HG03139 (cell line): ENCODE measurements around the gene BTN2A1.
"Not testable (repeated sequence)": the region's sequence is repeated elsewhere in the genome, so short reads cannot be mapped to it uniquely, and the experiment has no call there.

Source experiments
- ATAC-seq: cut with Tn5 transposase; IDR thresholded peaks from one replicate; pipeline ENCODE4 v1.9.1; 2021; ENCODE audit not compliant: unreplicated experiment

The BTN2A1 gene

GRCh38 chr6:26457806-26458688, at the start of gene BTN2A1:
Gene BTN2A1, plus strand, starts transcription at chr6:26457955. Its CDS starts 682 bp downstream, at chr6:26458637.
- ATAC-seq, result peak; percentile 87

- no peak for ATAC-seq
These were observed 48.7 kb upstream of the BTN2A1 start for GRCh38 chr6:26408828-26409730.

- ATAC-seq, result no peak
These were observed 46.0 kb upstream of the BTN2A1 start for GRCh38 chr6:26411751-26412150.

GRCh38 chr6:26412228-26412627, 45.5 kb upstream of the BTN2A1 start:
- ATAC-seq, result no peak

DNA sequence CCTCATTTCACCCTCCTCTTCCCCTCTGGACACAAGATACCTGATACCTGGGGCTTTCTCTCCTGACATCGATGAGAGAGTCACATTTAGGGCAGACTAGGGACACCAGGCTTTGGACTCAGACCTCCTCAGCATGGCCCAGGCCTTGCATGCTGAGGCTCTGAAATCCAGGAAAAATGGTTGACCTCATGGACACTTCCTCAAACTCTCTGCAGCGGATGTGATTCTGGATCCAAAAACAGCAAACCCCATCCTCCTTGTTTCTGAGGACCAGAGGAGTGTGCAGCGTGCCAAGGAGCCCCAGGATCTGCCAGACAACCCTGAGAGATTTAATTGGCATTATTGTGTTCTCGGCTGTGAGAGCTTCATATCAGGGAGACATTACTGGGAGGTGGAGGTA, 44.8 kb upstream of the BTN2A1 start:
- ATAC-seq, result no peak

DNA sequence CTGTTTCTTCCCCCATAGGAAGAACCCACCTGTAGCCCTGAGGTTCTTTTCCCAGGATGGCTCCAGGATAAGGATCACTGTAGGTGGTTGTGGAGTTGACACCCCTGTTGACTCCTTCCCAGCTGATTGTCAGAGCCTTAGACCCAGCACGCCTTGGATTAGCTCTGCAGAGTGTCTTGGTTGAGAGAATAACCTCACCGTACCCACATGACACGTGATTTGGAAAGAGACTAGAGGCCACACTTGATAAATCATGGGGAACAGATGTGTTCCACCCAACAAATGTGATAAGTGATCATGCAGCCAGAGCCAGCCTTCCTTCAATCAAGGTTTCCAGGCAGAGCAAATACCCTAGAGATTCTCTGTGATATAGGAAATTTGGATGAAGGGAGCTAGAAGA, 43.5 kb upstream of the BTN2A1 start:
- no peak for ATAC-seq

GRCh38 chr6:26415036-26415614, 42.6 kb upstream of the BTN2A1 start:
- no peak for ATAC-seq

DNA sequence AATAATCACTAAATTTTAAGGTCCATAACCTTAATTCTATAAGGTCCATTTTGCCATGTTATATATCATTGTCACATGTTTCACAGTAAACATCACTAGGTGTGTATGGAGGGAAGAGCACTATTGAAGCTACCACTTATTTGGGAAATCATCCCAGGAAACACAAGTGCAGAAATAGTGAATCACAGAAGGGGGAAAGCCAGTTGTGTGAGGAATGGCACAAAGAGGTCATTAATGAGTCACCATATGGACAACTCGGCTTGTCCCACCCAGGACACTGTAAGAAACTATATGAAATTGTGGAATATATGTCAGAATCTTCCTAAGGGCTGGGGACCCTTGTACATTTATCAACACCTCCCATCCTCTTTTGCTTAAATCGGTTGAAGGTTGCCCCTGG, 42.0 kb upstream of the BTN2A1 start:
- no peak for ATAC-seq

- no peak for ATAC-seq
These were observed 41.5 kb upstream of the BTN2A1 start for GRCh38 chr6:26416288-26416687.

DNA sequence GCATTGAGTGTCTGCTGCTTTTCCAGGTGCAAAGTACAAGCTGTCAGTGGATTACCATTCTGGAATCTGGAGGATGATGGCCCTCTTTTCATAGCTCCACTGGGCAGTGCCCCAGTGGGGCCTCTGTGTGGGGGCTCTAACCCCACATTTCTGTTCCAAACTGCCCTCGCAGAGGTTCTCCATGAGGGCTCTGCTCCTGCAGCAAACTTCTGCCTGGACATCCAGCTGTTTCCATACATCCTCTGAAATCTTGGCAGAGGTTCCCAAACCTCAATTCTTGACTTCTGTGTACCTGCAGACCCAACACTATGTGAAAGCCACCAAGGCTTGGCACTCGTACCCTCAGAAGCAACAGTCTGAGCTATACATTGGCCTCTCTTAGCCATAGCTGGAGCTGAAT, 39.7 kb upstream of the BTN2A1 start:
- ATAC-seq, result not testable (repeated sequence)

DNA sequence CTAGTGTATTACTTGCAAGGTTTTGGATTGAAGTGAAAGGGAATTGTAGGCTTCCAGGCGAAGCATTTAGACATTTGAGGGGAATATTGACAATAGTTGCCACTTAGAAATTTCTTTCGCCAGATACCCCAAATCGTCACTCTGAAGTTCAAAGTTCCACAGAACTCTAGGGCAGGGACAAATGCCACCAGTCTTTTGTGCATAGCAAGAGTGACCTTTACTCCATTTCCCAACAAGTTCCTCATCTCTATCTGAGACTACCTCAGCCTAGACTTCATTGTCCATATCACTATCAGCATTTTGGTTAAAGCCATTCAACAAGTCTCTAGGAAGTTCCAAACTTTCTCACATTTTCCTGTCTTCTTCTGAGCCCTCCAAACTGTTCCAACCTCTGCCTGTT, 39.0 kb upstream of the BTN2A1 start:
- not testable (repeated sequence) for ATAC-seq

GRCh38 chr6:26420688-26421171, 37.0 kb upstream of the BTN2A1 start:
- ATAC-seq, result no peak

- peak; percentile 82 for ATAC-seq
These were observed 36.3 kb upstream of the BTN2A1 start for GRCh38 chr6:26421259-26422144.

- no peak for ATAC-seq
These were observed 35.4 kb upstream of the BTN2A1 start for GRCh38 chr6:26422329-26422728.

- no peak for ATAC-seq
These were observed 30.9 kb upstream of the BTN2A1 start for GRCh38 chr6:26426691-26427450.

DNA sequence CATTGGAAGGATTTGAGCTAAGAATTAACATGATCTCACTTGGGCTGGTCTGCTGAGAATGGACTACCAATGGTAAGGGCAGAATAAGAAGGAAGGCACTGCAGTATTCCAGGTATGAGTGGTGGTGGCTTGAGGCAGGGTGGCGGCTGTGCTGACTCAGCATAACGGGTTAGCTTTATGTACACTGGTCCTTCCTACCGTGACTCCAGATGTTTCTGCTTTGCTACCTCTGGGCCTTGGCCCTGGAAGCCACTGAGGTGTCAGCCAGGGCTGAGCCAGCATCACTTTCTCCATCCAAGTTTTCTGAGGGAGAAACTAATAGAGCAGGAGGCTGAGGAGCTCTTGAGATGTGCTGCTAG, 30.3 kb upstream of the BTN2A1 start:
- ATAC-seq, result no peak

DNA sequence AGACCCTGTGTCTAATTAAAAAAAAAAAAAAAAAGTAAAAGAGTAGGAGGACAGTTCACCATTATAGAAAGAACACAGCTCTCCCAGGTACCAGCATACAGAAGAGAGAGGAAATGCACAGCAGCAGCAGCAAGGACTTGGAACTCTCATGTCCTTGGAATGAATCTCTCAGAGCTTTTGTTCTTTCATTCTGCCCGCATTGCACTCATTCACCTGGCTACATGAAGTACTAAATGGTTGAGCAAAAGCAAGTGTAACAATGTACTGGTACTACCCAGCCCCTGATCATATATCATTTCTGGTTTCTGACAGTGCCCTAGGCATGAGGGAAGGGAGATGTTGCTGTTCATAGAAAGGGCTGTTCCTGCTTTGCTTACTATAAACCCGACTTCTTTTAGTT, 29.5 kb upstream of the BTN2A1 start:
- ATAC-seq, result no peak

DNA sequence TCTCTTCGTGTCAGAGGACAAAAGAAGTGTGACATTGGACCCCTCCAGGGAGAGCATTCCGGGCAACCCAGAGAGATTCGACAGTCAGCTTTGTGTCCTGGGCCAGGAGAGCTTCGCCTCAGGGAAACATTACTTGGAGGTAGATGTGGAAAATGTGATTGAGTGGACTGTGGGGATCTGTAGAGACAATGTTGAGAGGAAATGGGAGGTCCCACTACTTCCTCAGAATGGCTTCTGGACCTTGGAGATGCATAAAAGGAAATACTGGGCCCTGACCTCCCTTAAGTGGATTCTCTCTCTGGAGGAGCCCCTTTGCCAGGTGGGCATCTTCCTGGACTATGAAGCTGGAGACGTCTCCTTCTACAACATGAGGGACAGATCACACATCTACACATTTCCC, 27.0 kb upstream of the BTN2A1 start:
- ATAC-seq, result no peak

- no peak for ATAC-seq
These were observed 26.2 kb upstream of the BTN2A1 start for GRCh38 chr6:26431258-26432172.
